ENCODE data around the gene CDK17.

CDK17 gene

DNA sequence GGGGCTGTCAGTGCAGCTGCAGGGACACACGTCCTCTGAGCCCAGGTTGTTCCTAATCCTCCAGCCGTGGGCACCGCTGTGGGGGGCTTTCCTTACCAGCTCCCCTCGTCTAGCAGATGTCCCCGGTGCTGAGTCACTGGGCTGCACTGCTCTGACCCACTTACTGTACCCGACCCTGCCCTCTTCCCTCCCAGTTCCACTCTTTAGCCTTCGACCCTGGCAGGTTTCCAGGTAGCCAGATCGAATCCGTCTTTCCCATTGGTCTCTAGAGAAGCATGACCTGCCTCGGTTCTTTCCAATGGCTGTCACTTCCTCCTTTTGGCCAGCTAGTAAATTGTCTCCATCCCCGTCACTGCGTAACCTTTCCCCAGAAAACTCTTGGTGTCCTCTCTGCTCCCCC is 157.6 kb downstream of the CDK17 start:
- in situ Hi-C loops (cut with MboI; ENCODE audit: low sequenced_read_pairs), result no loop called here

DNA sequence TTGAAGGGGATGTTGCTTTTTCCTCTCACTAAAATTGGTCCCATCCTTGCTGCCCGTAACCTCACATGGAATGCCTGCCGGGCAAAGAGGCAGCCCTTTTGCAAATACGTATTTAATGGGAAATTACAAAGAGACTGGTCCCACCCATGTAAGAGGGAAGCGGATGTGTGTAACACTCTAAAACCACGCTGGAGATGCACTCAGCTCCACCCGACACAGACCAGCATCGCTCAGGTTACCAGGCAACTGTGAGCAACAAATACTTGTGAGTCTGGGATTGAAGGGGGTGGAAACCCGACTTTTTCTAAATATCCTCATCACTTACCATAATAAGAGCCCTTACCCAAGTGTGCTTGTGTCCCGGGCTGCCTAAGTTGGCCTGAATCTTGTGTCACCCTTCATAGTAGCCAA is 158.4 kb downstream of the CDK17 start:
- in situ Hi-C loops (cut with MboI; ENCODE audit: low sequenced_read_pairs), result no loop called here

DNA sequence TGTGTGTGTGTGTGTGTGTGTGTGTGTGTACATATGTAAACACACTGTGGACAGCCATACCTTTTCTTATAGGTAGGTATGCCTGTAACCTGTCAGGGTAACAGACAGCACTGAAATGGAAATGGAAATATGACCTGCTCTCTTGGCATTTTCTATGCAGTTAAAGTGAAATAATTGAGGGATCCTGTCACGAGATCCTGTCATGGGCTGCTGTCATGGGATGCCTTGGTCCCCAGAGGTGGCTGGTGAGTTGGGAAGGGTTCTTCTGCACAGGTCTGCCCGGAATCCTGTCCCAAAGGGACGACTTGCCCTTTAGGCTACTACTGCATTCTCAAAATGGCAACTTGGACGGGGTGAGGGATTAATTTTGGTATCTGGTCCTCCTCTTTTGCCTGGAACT is 158.8 kb downstream of the CDK17 start:
- in situ Hi-C loops (cut with MboI; ENCODE audit: low sequenced_read_pairs), result no loop called here

DNA sequence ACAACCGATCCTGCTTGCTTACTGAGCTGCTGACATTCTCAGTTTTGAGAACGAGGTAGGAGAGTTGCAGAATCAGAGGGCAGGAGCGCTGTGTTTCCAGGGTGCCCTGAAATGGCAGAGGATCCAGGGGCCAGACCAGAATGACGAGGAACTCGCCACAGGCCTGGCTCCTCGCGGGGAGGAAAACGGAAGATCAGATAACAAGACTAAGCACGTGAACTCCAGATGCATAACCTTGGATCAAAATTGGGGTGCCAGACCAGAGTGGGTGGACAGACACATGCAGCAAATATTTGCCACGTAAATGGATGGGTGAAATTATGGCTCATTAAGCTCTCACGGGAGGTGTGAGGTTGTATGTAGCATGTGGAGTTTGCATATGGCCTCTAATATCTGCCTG is 159.6 kb downstream of the CDK17 start:
- in situ Hi-C loops (cut with MboI; ENCODE audit: low sequenced_read_pairs), result no loop called here

DNA sequence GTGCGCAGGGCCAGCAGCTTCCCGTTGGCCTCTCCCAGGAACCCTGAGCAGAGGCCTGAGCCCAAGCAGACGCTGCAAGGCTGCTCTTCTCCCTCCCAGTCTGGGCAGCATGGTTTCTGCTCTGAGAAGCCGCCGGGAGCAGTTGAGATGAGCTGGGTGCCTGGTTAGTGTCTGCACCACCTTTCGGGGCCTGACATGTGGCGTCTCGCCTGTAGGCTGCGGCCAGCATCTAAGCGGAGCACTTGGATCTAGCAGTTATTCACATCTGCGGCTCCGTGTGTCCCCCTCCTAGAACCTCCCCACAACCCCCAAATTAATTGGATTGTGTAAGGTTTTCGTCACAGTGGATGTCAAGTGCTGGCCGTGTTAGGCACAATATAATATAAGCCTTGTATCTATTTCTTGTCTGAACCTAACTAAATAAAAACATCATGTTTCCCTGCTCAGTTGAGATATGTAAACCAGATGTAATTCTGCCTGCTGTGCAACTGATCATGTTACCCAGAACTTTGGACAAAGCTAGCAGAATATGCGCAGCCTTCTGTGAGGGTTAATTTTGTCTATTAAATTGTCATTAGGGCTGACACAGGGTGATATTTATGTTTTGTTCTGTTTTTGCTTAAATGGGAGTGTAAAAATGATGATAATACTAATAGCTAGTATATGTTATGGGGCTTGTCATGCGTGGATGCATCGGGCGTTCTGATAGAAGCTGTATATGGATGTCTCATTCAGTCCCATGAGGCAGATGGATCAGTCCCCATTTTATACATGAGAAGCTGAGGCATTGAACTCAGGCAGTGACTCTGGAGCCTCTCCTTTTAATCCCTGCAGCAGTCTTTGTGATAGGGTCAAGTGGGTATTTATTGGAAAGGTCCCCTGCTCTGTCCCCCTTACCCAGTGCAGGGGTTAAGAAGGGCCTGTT is 160.3 kb downstream of the CDK17 start:
- in situ Hi-C loops (cut with MboI; ENCODE audit: low sequenced_read_pairs), result no loop called here

DNA sequence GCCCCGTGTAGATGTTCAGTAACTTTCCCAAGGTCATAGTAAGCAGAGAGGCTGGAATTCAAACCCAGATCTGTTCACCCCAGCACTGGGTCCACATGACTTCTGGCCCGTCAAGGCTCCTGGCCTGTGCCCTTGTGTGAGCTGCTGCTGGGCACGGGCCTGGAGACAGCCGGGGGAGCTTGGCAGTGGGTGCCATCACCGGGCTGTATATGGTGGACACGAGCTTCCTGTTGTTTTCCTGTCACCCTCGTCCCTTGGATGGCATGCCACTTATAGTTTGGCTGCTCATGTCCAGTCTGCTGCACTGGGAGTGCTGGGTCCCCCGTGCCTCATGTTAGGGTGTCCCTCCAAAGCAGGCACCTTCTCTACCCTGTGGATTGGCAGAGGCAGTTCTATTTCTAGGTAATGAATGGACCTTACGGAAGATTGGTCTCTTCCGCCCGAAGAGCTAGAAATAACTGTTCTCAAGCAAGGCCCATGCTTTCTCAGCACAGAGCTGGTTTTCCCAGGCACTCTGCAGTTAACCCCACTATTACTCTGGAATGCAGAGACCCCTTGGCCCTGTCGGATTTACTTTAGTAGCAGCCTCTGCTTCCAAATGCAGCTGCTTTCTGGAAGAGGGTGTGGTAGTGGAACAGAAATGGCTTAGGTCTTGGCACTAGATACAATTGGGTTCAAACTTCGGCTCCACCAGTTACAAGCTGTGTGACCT is 161.7 kb downstream of the CDK17 start:
- in situ Hi-C loops (cut with MboI; ENCODE audit: low sequenced_read_pairs), result no loop called here

DNA sequence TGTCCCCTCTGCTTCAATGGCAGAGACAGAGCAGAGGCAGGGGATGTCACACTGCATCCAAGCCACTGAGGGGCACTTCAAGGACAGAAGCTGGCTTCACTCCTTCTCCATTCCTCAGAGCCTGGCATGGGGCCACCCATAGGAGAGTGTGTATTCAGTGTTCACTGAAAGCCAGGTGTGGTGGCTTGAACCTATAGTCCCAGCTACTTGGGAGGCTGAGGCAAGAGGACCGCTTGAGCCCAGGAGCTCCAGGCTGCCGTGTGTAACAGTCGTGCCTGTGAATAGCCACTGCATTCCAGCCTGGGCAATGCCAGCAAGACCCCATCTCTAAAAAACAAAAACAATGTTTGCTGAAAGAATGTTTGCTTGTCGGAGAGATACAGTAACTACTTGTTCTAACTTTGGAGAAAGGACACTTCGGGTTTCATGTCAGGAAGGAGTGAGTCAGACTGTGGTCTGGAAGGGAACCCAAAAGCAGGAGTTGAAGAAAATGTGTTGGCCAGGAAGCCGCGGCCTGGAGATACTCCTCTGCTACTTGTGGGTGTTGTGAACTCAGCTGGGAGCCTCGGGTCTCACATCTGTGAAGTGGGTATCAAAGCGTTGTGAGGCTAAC is 162.7 kb downstream of the CDK17 start:
- in situ Hi-C loops (cut with MboI; ENCODE audit: low sequenced_read_pairs), result no loop called here

DNA sequence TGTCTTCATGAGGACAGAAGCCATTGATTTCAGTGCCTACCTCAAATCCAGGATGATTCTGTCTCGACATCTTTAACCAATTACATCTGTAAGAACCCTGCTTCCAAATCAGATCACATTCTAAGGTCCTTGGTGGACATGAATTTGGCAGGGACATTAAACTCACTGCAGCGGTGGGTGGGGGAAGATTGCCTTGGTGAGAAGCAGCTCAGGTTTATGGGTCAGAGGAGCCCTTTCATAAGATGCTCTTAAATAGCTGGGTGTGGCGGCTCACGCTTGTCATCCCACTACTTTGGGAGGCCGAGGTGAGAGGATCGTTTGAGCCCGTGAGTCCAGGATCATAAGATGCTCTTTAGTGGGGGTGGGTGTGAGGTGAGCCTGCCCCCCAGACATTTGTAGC is 163.2 kb downstream of the CDK17 start:
- in situ Hi-C loops (cut with MboI; ENCODE audit: low sequenced_read_pairs), result no loop called here

DNA sequence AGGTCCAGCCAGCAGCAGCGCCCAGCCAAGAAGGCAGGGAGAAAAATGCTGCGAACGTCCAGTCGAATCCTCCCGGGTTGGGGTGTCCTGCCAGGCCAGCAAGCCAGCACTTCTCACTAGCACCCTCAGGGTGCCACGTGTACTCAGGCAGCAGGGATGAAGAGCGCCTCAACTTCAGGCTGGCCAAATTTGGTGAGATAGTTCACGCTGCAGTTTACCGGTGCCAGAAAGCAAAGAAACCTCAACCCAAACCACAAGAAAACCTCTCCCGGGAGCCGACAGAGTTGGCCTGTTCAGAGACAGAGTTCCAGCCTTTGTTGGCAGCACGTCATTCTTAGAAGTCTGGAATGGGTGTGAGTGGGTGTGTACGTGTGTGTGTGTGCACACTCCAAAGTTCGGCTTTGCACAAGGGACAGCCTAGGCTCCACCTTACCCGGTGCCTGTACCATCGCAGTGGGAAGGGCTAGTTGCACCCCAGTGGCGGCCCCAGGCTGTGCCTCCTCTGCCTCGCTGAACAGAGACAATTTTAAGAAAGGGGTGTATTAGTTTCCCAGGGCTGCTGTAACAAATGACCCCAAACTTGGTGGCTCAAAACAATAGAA is 163.9 kb downstream of the CDK17 start:
- in situ Hi-C loops (cut with MboI; ENCODE audit: low sequenced_read_pairs), result no loop called here

DNA sequence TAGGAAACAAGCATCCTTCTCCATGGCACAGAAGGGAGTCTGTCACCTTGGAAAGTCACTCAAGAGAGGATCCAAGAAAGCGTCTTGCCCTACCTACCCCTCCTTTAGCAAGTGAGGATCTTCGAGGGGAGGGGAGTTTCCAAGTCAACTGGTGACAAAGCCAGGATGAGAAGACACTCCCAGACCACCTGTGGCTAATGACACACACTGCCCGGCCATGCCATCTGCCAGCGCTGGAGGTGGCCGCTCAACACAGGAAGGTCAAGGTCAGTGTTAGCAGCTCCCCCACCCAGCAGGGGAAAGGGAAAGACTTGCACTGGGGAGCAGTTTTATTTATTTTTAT is 164.8 kb downstream of the CDK17 start:
- in situ Hi-C loops (cut with MboI; ENCODE audit: low sequenced_read_pairs), result no loop called here

DNA sequence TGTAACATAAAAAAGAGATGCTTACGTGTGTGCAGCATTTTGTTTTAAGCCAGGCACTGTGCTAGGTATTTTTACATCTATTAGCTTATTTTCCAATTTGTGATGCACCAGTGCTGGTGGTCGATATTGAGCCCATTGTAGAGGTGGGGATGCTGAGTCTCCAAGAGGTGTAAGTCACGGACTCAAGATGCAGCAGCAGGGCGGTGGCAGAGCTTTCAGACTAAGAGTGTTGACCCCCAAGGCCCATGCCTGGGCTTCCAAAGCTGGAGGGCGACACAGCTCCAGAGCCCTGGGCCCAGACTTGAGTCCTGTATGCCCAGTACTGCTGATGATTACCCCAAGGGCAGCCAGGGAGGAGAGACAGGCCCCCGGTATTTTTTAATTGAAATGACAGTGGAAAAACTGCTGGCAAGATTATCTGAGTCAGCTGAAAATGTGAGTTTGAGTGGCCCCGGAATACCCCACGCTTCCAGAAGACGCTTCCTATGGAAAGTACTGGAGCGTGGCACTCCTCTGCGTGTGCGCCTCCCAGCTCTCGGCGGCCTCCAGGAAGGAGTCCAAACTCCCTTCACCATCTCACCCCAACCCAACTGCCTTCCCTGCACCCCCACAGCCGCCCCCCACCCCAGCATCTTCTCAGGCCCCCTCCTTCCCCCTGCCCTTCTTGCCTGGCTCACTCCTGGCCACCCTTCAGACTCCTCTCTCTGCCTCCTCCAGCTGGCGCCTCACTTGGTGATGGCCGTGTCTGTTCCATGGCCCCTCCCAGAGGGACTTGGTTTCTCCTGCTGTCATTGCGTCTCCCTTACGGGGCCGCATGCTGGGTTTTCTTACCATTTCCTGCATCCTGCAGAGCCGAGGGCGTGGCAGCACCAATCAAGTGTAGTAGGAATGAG is 165.4 kb downstream of the CDK17 start:
- in situ Hi-C loops (cut with MboI; ENCODE audit: low sequenced_read_pairs), result no loop called here

DNA sequence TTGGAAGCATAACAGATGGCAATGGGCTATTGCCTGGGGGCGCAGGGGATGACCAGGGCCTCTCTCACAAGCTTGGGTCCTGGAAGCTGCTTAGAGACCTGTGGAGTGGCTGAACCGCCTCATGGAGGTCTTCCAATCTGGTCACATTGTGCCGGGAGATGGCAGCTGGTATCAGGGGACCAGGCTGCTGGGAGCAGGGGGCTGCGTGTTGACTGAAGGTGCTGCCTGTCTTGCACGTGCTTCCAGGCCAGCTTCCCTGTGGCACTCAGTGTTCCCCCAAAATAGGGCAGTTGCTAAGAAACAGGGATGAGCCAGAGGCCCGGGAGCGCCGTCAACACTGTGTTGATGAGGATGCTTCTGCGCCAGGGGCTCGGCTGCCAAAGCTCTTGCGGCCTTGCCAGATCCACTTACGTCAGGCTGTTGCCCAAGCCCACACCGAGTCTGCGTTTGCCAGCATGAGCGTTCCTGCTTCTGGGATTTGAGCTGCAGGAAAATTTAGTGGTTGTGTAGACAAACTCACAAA is 166.2 kb downstream of the CDK17 start:
- in situ Hi-C loops (cut with MboI; ENCODE audit: low sequenced_read_pairs), result no loop called here

DNA sequence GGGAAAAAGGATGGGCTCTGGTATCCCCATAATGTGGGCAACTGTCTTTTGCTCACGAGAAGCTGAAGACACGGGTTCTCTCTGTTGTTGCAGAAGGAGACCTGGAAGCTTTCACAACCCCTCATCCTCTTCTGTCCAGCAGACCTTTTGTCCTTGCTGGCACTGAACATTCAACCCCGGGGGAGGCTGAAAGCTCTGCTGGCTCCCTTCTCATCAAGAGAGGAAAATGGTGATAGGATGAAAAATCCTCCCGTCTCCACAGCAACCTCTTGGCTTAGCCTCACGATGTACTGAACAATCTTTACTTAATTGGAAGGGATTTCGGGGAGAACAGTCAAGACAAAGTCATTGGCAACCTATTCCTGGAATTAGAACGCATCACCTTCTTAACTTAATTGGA is 167.1 kb downstream of the CDK17 start:
- in situ Hi-C loops (cut with MboI; ENCODE audit: low sequenced_read_pairs), result no loop called here

DNA sequence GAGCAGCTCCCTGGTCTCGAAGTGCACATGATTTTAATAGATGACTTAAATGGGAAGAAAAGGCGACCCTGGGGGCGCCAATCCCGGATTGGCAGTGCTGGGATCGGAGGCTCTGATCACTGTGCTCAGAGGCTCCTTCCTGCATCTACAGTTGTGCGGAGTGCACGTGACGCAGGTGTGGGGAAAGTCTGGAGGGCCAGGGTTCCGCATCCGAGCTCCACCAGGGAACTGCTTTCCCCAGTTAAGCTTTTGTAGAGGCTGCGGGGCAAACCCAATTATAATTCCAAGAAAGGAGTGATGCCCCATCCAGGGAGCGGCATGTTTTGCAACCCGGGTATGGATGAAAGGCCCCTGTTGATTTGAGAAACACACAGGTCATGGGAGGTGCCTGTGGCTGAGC is 169.6 kb downstream of the CDK17 start:
- in situ Hi-C loops (cut with MboI; ENCODE audit: low sequenced_read_pairs), result no loop called here

DNA sequence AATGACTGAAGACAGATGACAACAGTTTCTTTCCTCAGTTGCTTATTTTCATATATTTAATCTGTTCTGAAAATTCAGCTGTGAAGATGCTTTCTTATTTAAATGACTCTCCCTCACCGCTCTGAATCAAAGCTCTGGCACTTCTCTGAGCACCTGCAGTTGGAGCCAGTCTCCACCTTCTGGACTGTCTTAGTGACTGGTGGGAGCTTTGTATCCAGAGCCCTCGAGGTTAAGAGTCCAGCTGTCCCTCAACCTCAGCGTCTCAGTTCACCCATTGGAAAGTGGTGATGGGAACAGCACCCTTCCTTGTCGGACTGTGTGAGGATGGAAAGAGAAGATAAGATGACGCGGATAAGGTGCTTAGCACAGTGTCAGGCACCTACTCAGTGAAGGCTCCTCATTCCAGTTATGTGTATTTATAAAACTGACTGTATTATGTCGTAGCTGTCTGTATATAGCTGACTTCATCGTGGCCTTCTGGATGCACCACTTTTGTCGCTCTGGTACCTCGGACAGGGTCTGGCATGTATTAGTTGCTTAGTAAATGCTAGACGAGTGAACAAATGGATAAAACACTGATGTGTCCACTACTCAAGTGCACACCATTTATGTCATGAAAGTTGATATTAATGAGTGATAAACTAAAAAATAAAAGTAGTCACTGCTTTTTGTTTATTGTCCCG is 171.5 kb downstream of the CDK17 start:
- in situ Hi-C loops (cut with MboI; ENCODE audit: low sequenced_read_pairs), result no loop called here

All from HL-60/S4 treated with phorbol 12-myristate 13-acetate at 8.2 ng/mL for 4 days and 3 days (cell line).